Stomach (tissue), 9 donors: ENCODE results near the gene AGPAT2. TPM values are rescaled to one million over a fixed set of nuclear protein-coding genes. Genes with fewer than 3 reads are reported as not detected.
A peak's percentile ranks its signal among the peaks of the same experiment; 100 is the strongest.

ENCODE experiments used
- DNase-seq, 2 donors: peaks; one replicate each; pipeline versions ENCODE4 v3.0.0 to v3.0.0-alpha.2; 2013 to 2019
- H3K27ac ChIP-seq, 5 donors: fragments of 200-600 bp in 4 of 5; sonication (generic) in 4 of 5; one replicate each; pipeline ENCODE4 v1.5.1; 2013 to 2019; ENCODE audit warnings: mild to moderate bottlenecking in 1 of 5, moderate library complexity in 1 of 5
- H3K27me3 ChIP-seq, 3 donors: fragments of 200-600 bp; sonication (generic); one replicate each; pipeline ENCODE4 v1.5.1; 2017 to 2019; ENCODE audit warnings: mixed run types in 1 of 3
- H3K36me3 ChIP-seq, 4 donors: fragments of 200-600 bp; sonication (generic); 1 replicate in 3 of 4; 2 replicates in 1 of 4; pipeline ENCODE4 v1.5.1; 2016 to 2019
- H3K4me1 ChIP-seq, 4 donors: fragments of 200-600 bp; sonication (generic); one replicate each; pipeline ENCODE4 v1.5.1; 2016 to 2019
- H3K4me3 ChIP-seq, 4 donors: fragments of 200-600 bp; sonication (generic) in 3 of 4; one replicate each; pipeline ENCODE4 v1.5.1; 2016 to 2019; ENCODE audit warnings: mild to moderate bottlenecking in 1 of 4
- H3K9me3 ChIP-seq, 4 donors: fragments of 200-600 bp; sonication (generic); one replicate each; pipeline ENCODE4 v1.5.1; 2016 to 2019
- EP300 ChIP-seq: sonication (generic); formaldehyde crosslinking; IDR thresholded peaks from one replicate; pipeline ENCODE4 v1.6.1; 2017; ENCODE audit warnings: antibody characterized with exemption
- POLR2A ChIP-seq, 4 donors: fragments of 450-650 bp; IDR thresholded peaks; one replicate each; pipeline ENCODE4 v1.6.1; 2016; ENCODE audit warnings: antibody characterized with exemption in 4 of 4, control low read depth in 2 of 4, mild to moderate bottlenecking in 1 of 4, moderate library complexity in 1 of 4
- POLR2AphosphoS5 ChIP-seq, 3 donors: sonication (generic); formaldehyde crosslinking; IDR thresholded peaks; one replicate each; pipeline ENCODE4 v1.6.1; 2016; ENCODE audit warnings: antibody characterized with exemption in 3 of 3
- WGBS, 5 donors: extraction: QIAGEN DNeasy Blood & Tissue Kit in 3 of 5; methylation state at CpG; one replicate each; pipeline versions ENCODE4 v1.1.5 to v1.1.7; 2013 to 2018; 5-methylcytosine and 5-hydroxymethylcytosine counted together
- intact Hi-C: fragments of 100-400 bp; cut with DNase I; formaldehyde crosslinking; loops from one replicate; pipeline ENCODE4 v1.15.1; 2023; ENCODE audit warnings: low total_unique reads
- polyA plus RNA-seq, 3 donors: library from polyadenylated mRNA; stranded (reverse); fragments of 200-250 nt; gene quantifications; one replicate each; pipeline ENCODE4 v1.2.3, GENCODE V29; 2013
- total RNA-seq, 5 donors: library from RNA; depleted of rRNA; stranded (reverse); fragments of >200 nt; gene quantifications; one replicate each; pipeline versions ENCODE4 v1.1.0 to v1.2.3, GENCODE V29; 2014 to 2016
- TF ChIP-seq, protein P1 (sequence below), 7 experiments: fragments of 450-650 bp in 4 of 7; fragments of 200-600 bp in 3 of 7; sonication (generic) in 3 of 7; IDR thresholded peaks; one replicate each; pipeline ENCODE4 v1.5.1; 2016 to 2019; ENCODE audit warnings: antibody characterized with exemption in 7 of 7, control low read depth in 2 of 7, mild to moderate bottlenecking in 1 of 7
- donor health status: healthy with polysubstance abuse.
- donor health status: Bipolar disorder and iron deficiency.
- donor health status: healthy.

AGPAT2 gene
- total and polyA plus RNA-seq, 8 donors, result 32.7 to 135 (median 72.0) TPM

DNA sequence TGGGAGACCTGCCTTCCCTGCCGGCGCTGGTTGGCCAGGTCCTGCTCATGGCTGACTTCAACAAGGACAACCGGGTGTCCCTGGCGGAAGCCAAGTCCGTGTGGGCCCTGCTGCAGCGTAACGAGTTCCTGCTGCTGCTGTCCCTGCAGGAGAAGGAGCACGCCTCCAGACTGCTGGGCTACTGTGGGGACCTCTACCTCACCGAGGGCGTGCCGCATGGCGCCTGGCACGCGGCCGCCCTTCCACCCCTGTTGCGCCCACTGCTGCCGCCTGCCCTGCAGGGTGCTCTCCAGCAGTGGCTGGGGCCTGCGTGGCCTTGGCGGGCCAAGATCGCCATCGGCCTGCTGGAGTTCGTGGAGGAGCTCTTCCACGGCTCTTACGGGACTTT is 35.7 kb upstream of the AGPAT2 start:
- intact Hi-C loops, result no loop called here
- WGBS, 5 donors, result 82 to 90% (median 86%) methylated on average over 7 to 24 of the region's 24 CpGs
- DNase-seq, result no peak

DNA sequence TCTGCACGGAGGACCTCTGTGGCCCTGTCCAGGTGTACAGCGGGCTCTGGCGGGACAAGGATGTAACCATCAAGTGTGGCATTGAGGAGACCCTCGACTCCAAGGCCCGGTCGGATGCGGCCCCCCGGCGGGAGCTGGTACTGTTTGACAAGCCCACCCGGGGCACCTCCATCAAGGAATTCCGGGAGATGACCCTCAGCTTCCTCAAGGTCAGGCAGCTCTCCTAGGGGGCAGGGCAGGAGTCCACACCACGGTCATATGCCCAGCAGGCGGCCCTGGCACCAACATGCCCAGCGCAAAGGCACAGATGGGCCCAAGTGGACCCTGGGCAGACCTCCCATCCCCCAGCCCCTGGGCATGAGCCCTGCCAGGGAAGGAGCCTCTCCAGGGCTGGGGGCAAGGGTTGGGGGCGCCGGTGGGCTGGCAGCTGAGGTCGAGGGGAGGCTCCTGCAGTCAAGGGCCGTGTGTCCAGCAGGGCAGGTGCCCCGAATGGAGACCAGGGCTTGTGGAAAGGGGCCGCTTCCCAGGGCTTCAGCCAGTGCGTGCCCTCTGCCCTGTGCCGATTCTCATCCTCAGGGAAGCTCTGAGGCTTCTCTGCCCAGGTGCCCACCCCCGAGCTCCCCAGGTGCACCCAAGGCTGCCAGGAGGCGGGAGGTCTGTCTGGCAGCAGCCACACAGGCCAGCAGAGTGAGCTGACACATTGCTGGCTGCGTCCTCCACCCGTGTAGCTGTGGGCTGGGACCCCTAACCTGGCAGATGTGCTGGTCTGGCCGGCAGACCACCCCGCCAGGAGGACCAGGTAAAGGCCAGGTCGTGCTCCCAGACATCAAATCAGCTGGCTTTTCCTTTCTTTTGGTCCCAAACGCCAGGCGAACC is 35.1 kb upstream of the AGPAT2 start:
- Histone ChIP-seq H3K36me3 (peaks cover 37 to 58% (median 57%) of the 10 kb centered on the region in 4 donors), H3K27me3 (no peaks in the 10 kb centered on the region), H3K4me3 (no peak overlapping the region), H3K27ac (no peak overlapping the region), H3K4me1 (peaks cover 38 to 82% (median 69%) of the 10 kb centered on the region in 4 donors), H3K9me3 (no peaks in the 10 kb centered on the region)
- TF ChIP-seq EP300 (no peak), POLR2AphosphoS5 (IDR thresholded peaks at IDR 0.05) (no peak), POLR2A (IDR thresholded peaks at IDR 0.05) (no peak)
- TF ChIP-seq, protein P1, sequence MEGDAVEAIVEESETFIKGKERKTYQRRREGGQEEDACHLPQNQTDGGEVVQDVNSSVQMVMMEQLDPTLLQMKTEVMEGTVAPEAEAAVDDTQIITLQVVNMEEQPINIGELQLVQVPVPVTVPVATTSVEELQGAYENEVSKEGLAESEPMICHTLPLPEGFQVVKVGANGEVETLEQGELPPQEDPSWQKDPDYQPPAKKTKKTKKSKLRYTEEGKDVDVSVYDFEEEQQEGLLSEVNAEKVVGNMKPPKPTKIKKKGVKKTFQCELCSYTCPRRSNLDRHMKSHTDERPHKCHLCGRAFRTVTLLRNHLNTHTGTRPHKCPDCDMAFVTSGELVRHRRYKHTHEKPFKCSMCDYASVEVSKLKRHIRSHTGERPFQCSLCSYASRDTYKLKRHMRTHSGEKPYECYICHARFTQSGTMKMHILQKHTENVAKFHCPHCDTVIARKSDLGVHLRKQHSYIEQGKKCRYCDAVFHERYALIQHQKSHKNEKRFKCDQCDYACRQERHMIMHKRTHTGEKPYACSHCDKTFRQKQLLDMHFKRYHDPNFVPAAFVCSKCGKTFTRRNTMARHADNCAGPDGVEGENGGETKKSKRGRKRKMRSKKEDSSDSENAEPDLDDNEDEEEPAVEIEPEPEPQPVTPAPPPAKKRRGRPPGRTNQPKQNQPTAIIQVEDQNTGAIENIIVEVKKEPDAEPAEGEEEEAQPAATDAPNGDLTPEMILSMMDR (IDR thresholded peaks at IDR 0.05), result no peak
- intact Hi-C loops, result no loop called here
- DNase-seq, result no peak
- WGBS, 5 donors, result 80 to 88% (median 83%) methylated on average over 12 to 31 of the region's 31 CpGs

More for the DNA sequence above, 35.7 kb upstream of the AGPAT2 start:
- Histone ChIP-seq H3K27me3 (no peaks in the 10 kb centered on the region), H3K9me3 (no peaks in the 10 kb centered on the region), H3K27ac (no peak overlapping the region), H3K4me1 (peaks cover 40 to 82% (median 71%) of the 10 kb centered on the region in 4 donors), H3K36me3 (peaks cover 37 to 58% (median 57%) of the 10 kb centered on the region in 4 donors), H3K4me3 (no peak overlapping the region)
- TF ChIP-seq POLR2AphosphoS5 (IDR thresholded peaks at IDR 0.05) (peak in 2 of 3 donors; percentile 10 to 36), EP300 (no peak)

DNA sequence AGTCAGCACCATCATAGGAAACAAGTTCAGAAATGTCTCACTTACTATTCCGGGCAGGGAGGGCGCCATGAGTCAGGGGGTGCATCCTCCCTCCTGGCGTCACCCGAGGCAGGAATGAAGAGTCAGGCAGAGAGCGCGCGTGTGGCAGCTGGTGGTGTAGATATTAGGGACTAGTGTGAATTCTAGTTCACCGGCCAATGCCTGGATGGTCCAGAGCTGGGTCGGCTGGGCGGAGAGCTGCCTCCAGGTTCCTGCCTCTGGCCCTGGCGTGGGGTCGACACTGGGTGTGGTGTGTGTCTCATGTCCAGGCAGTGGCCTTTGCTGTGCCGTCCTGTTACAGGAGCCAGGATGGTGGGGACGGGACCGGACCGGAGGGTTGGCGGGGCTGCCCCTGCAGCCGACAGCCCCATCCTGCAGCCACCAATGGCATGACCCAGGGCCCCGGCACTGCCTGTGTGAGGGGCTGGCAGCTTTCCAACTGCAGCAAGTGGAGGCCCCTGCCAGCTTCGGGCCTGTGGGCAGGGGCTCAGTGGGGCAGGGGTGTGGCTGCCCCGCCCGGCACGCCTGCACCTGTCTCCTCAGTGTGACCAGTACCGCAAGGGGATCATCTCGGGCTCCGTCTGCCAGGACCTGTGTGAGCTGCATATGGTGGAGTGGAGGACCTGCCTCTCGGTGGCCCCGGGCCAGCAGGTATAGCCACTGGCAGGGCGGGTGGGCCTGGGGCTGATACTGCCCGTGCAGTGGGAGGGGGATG is 34.3 kb upstream of the AGPAT2 start:
- no peak overlapping the region for H3K4me3 ChIP-seq
- TF ChIP-seq, protein P1 (IDR thresholded peaks at IDR 0.05), result no peak
- TF ChIP-seq POLR2A (IDR thresholded peaks at IDR 0.05), result no peak
- no peak for TF ChIP-seq POLR2AphosphoS5 (IDR thresholded peaks at IDR 0.05)
- TF ChIP-seq EP300, result no peak
- H3K27ac ChIP-seq, result peak overlapping the region in 2 of 5 donors; percentile 5 to 54
- intact Hi-C loops, result no loop called here
- H3K36me3 ChIP-seq, result peaks cover 37 to 56% (median 55%) of the 10 kb centered on the region in 4 donors
- no peak for DNase-seq
- H3K9me3 ChIP-seq, result no peaks in the 10 kb centered on the region
- H3K4me1 ChIP-seq, result peaks cover 30 to 74% (median 61%) of the 10 kb centered on the region in 4 donors
- WGBS, 5 donors, result 59 to 71% (median 63%) methylated on average over 9 to 30 of the region's 30 CpGs
- H3K27me3 ChIP-seq, result peaks cover 0 to 2% (median 0%) of the 10 kb centered on the region in 3 donors

DNA sequence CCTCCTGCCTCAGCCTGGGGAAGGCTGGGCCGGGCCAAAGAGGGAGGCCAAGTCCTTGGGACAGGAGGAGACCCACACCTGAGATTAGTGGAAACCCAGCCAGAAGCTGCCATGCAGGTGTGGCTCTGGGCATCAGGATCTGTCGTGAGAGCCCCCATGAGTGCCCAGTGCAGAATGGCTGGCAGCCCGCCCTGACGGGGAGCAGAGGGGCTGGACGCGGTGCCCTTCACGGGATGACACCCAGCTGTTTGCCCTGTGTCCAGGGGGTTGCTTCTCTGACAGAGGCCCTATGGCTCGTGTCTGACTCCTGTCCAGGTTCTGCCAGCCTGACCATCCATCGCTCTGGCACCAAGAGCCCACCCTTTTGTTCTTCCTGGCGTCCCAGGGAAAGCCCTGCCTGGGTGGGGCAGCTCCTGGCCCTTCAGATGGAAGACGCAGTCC is 33.7 kb upstream of the AGPAT2 start:
- H3K4me1 ChIP-seq, result peaks cover 24 to 68% (median 55%) of the 10 kb centered on the region in 4 donors
- peak overlapping the region in 4 of 5 donors; percentile 22 to 49 (median 33) for H3K27ac ChIP-seq
- peaks cover 32 to 50% (median 49%) of the 10 kb centered on the region in 4 donors for H3K36me3 ChIP-seq
- H3K27me3 ChIP-seq, result peaks cover 0 to 5% (median 0%) of the 10 kb centered on the region in 3 donors
- no peaks in the 10 kb centered on the region for H3K9me3 ChIP-seq
- 57 to 75% (median 72%) methylated on average over 9 to 11 of the region's 11 CpGs for WGBS, 5 donors
- no peak for TF ChIP-seq POLR2A (IDR thresholded peaks at IDR 0.05)
- TF ChIP-seq EP300, result no peak
- TF ChIP-seq, protein P1 (IDR thresholded peaks at IDR 0.05), result no peak
- TF ChIP-seq POLR2AphosphoS5 (IDR thresholded peaks at IDR 0.05), result no peak
- intact Hi-C loops, result no loop called here
- no peak overlapping the region for H3K4me3 ChIP-seq
- no peak for DNase-seq
